ENCODE measurements around the gene STEAP3.

STEAP3 gene

DNA sequence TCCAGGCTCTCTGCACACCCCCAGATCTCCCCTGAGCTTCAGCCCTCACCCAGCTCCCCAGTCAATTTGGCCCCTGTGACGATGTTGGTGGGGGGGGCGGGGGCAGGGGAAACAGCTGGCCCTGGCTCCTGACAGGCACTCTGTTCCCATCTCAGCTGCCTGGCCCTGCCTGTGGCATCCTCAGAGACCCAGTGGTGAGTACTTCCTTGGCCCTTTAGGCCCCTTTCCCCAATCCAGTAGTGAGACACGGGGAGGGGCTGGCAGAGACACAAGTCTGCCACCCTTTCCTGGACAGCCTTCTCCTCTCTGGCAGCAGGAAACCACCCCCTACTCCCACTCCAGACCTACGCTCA is 45.8 kb upstream of the STEAP3 start:
- Histone ChIP-seq H3K27me3 (no peaks in the 10 kb centered on the region), H3K9me3 (no peaks in the 10 kb centered on the region), H3K4me1 (no peaks in the 10 kb centered on the region), H3K4me3 (ENCODE audit: low read depth, low read length) (no peak overlapping the region), H3K36me3 (no peaks in the 10 kb centered on the region)
- TF ChIP-seq, protein P1, sequence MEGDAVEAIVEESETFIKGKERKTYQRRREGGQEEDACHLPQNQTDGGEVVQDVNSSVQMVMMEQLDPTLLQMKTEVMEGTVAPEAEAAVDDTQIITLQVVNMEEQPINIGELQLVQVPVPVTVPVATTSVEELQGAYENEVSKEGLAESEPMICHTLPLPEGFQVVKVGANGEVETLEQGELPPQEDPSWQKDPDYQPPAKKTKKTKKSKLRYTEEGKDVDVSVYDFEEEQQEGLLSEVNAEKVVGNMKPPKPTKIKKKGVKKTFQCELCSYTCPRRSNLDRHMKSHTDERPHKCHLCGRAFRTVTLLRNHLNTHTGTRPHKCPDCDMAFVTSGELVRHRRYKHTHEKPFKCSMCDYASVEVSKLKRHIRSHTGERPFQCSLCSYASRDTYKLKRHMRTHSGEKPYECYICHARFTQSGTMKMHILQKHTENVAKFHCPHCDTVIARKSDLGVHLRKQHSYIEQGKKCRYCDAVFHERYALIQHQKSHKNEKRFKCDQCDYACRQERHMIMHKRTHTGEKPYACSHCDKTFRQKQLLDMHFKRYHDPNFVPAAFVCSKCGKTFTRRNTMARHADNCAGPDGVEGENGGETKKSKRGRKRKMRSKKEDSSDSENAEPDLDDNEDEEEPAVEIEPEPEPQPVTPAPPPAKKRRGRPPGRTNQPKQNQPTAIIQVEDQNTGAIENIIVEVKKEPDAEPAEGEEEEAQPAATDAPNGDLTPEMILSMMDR (IDR thresholded peaks at IDR 0.05; ENCODE audit: low read depth, low read length): no peak
- no peak for DNase-seq

DNA sequence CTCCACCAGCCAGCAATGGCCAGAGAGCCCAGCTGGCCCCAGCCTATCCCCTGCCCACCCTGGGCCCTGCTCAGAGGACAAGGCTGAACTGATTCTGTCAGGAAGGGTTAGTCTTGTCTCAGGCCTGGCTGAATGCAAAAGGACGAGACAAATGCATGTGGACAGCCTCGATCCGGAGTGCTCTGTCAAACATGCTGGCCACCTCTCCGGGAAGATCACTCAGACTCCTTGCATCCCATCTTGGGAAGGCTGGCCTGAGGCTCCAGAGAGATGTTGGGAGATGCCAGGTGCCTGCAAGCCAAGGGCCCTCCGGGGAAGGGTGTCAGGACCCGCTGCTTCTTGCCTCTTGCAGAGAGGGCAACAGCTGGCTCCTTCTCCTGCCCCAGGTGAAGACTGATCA is 44.9 kb upstream of the STEAP3 start:
- H3K4me3 ChIP-seq (ENCODE audit: low read depth, low read length): no peak overlapping the region
- H3K36me3 ChIP-seq: no peaks in the 10 kb centered on the region
- TF ChIP-seq, protein P1 (IDR thresholded peaks at IDR 0.05; ENCODE audit: low read depth, low read length): no peak
- DNase-seq: no peak
- no peaks in the 10 kb centered on the region for H3K9me3 ChIP-seq
- H3K4me1 ChIP-seq: no peaks in the 10 kb centered on the region
- H3K27me3 ChIP-seq: no peaks in the 10 kb centered on the region

DNA sequence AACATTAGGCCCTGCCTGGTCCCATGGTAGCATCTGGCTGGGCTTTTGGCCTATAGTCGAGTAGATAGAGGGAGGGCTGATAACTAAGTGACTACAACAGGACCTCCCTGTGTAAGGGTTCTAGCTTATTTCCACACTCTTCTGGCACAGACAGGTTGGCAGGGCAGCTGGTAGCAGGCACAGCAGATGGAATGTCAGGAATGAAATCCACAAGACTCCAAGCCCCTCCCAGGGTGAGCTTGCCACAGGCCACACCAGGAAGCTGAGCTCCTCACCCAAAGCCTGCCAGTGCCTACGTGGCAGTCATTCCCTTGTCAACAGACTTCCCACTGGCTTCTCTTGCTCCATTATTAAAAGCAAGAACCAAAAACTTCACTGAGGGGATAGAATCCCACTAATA is 44.4 kb upstream of the STEAP3 start:
- Histone ChIP-seq H3K4me1 (no peaks in the 10 kb centered on the region), H3K4me3 (ENCODE audit: low read depth, low read length) (no peak overlapping the region), H3K27me3 (no peaks in the 10 kb centered on the region), H3K36me3 (no peaks in the 10 kb centered on the region), H3K9me3 (no peaks in the 10 kb centered on the region)
- DNase-seq: no peak
- TF ChIP-seq, protein P1 (IDR thresholded peaks at IDR 0.05; ENCODE audit: low read depth, low read length): no peak

DNA sequence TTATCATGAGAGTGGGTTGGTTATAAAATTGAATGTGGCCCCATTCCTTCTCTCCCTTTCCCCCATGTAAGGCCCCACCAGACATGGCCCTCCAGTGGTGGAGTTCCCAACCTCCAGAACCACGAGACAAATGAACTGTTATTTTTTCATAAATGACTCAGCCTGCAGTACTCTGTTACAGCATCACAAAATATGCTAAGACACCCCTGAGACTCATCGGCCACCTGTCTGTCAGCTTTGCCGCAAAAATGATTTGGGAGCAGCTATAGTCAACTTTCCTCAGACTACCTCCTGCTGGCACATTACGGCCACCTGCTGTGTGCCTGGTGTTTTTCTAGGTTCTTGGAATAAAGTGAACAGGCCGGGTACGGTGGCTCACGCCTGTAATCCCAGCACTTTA is 43.6 kb upstream of the STEAP3 start:
- H3K4me1 ChIP-seq: no peaks in the 10 kb centered on the region
- DNase-seq: no peak
- no peaks in the 10 kb centered on the region for H3K9me3 ChIP-seq
- no peaks in the 10 kb centered on the region for H3K27me3 ChIP-seq
- no peaks in the 10 kb centered on the region for H3K36me3 ChIP-seq
- no peak overlapping the region for H3K4me3 ChIP-seq (ENCODE audit: low read depth, low read length)
- TF ChIP-seq, protein P1 (IDR thresholded peaks at IDR 0.05; ENCODE audit: low read depth, low read length): no peak

DNA sequence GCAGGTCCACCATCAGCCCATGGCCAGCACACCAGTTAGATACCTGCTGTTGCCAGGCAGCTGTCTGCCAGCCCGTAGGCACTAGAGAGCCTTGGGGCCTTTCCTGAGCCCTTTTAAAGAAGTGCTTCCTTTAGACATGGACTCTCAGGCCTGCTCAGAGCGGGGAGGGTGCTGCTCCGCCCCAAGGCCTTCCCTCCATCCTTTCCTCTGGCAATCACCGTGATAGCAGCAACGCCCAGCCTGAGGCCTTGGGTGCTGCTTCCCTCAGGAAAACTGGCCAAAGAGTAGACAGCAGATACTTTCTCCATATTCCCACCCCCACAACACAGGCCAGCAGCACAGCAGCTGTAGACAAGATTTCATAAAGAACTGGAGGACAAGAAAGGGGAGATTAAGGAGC is 42.7 kb upstream of the STEAP3 start:
- TF ChIP-seq, protein P1 (IDR thresholded peaks at IDR 0.05; ENCODE audit: low read depth, low read length): no peak

DNA sequence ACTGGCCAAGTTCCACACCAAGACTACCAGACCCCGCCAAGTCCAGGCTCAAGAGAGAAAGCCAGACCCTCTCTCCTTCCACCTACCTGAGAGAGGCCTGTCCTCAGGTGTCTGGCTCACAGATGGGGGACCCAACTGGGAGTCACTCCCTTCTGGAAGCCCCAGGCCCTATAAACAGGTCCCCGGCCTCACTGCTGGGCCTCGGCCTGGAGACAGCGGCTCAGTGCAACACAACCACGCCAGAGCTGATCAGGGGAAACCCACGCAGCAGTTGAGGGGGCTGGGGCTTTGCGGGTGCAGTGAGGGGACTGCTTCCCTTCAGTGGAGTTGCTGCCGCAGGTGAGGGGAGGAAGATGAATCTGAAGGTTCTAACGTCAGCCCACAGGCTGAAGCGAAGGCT is 42.2 kb upstream of the STEAP3 start:
- DNase-seq: no peak
- Histone ChIP-seq H3K4me1 (no peaks in the 10 kb centered on the region), H3K9me3 (no peaks in the 10 kb centered on the region), H3K4me3 (ENCODE audit: low read depth, low read length) (no peak overlapping the region), H3K36me3 (no peaks in the 10 kb centered on the region), H3K27me3 (no peaks in the 10 kb centered on the region)
- TF ChIP-seq, protein P1 (IDR thresholded peaks at IDR 0.05; ENCODE audit: low read depth, low read length): no peak

More for the DNA sequence above, 42.7 kb upstream of the STEAP3 start:
- no peaks in the 10 kb centered on the region for H3K4me1 ChIP-seq
- no peaks in the 10 kb centered on the region for H3K9me3 ChIP-seq
- no peak for DNase-seq
- no peaks in the 10 kb centered on the region for H3K27me3 ChIP-seq
- H3K4me3 ChIP-seq (ENCODE audit: low read depth, low read length): no peak overlapping the region
- H3K36me3 ChIP-seq: no peaks in the 10 kb centered on the region
